ENCODE measurements around the gene SLC34A3.

- TF ChIP-seq POLR2AphosphoS5 (IDR thresholded peaks at IDR 0.05; ENCODE audit: insufficient read depth, low read depth, low read length) (no peak), CTCF (IDR thresholded peaks at IDR 0.05; ENCODE audit: extremely low read depth in 1 of 2, insufficient read depth in 1 of 2, low read depth in 1 of 2, low read length in 2 of 2) (no peak), MAX (IDR thresholded peaks at IDR 0.05; ENCODE audit: insufficient read depth, insufficient read length) (no peak), EZH2 (IDR thresholded peaks at IDR 0.05; ENCODE audit: borderline replicate concordance, low read depth, low read length, severe bottlenecking) (no peak), POLR2A (IDR thresholded peaks at IDR 0.05; ENCODE audit: low read depth, low read length) (no peak), MYC (IDR thresholded peaks at IDR 0.05; ENCODE audit: low read depth, low read length) (no peak), FOS (IDR thresholded peaks at IDR 0.05; ENCODE audit: borderline replicate concordance, insufficient read depth, low read length) (no peak)
Observed at GRCh38 chr9:137278061-137278701, 47.5 kb downstream of the SLC34A3 start.
